C4-2B (cell line): Measurements from ENCODE around the gene KLHL3.

Experiments
- H3K27ac ChIP-seq: fragments of 450-650 bp; 2 replicates; pipeline ENCODE4 v1.5.1; 2017
- CTCF ChIP-seq: fragments of 450-650 bp; conservative IDR thresholded peaks from 2 replicates; pipeline ENCODE4 v1.5.1; 2017; ENCODE audit warnings: mild to moderate bottlenecking
- ZFX ChIP-seq: fragments of 450-650 bp; IDR thresholded peaks from 2 replicates; pipeline ENCODE4 v1.6.1; 2017

The KLHL3 gene

GRCh38 chr5:137734331-137734730, 1.6 kb downstream of the KLHL3 start:
- H3K27ac ChIP-seq: no peak overlapping the region
- TF ChIP-seq ZFX (no peak), CTCF (no peak)

- TF ChIP-seq CTCF (no peak), ZFX (no peak)
- no peak overlapping the region for H3K27ac ChIP-seq
Measured at GRCh38 chr5:137733922-137734321, 2.0 kb downstream of the KLHL3 start.

GRCh38 chr5:137733006-137733405, 2.9 kb downstream of the KLHL3 start:
- H3K27ac ChIP-seq: no peak overlapping the region
- TF ChIP-seq ZFX (no peak), CTCF (no peak)

- no peak for TF ChIP-seq ZFX
- no peak for TF ChIP-seq CTCF
- no peak overlapping the region for H3K27ac ChIP-seq
Measured at GRCh38 chr5:137731176-137731575, 4.7 kb downstream of the KLHL3 start.

GRCh38 chr5:137730336-137730735, 5.6 kb downstream of the KLHL3 start:
- no peak overlapping the region for H3K27ac ChIP-seq
- TF ChIP-seq ZFX: no peak
- no peak for TF ChIP-seq CTCF

- no peak overlapping the region for H3K27ac ChIP-seq
- TF ChIP-seq ZFX (no peak), CTCF (no peak; the same call in 1 of the 2 replicates)
Measured at GRCh38 chr5:137728048-137728447, 7.8 kb downstream of the KLHL3 start.

- TF ChIP-seq ZFX: no peak
- no peak for TF ChIP-seq CTCF
Measured at GRCh38 chr5:137727623-137728022, 8.3 kb downstream of the KLHL3 start.

GRCh38 chr5:137724251-137724650, 11.6 kb downstream of the KLHL3 start:
- TF ChIP-seq CTCF: no peak
- no peak overlapping the region for H3K27ac ChIP-seq

More at GRCh38 chr5:137727623-137728022, 8.3 kb downstream of the KLHL3 start:
- H3K27ac ChIP-seq: no peak overlapping the region
